Fibroblast of villous mesenchyme (primary cell): ENCODE data around the gene IQSEC1. TPM values are rescaled to one million over a fixed set of nuclear protein-coding genes. Genes with fewer than 3 reads are reported as not detected.
A peak's percentile ranks its signal among the peaks of the same experiment; 100 is the strongest.

Experiments used
- DNase-seq: peaks from one replicate; pipeline ENCODE4 v3.0.0-alpha.2; 2010; ENCODE audit warnings: low read depth
- H3K4me3 ChIP-seq: 2 replicates; pipeline ENCODE4 v1.5.1; 2011; ENCODE audit warnings: low read depth, mild to moderate bottlenecking, low read length
- CTCF ChIP-seq: IDR thresholded peaks from 2 replicates; pipeline ENCODE4 v1.5.1; 2012; ENCODE audit warnings: low read depth, mild to moderate bottlenecking, low read length; ENCODE audit not compliant: insufficient read depth
- total RNA-seq: library from RNA; depleted of rRNA; stranded (reverse); fragments of >200 nt; gene quantifications from 2 replicates; pipeline ENCODE4 v1.2.3, GENCODE V29; 2012

IQSEC1 gene
- total RNA-seq, 1 donor: 19.9 TPM

- H3K4me3 ChIP-seq: no peak overlapping the region
- TF ChIP-seq CTCF: no peak
- DNase-seq: no peak
Observed at GRCh38 chr3:13027154-13027553, 46.1 kb downstream of the IQSEC1 start.

- no peak for DNase-seq
- no peak overlapping the region for H3K4me3 ChIP-seq
- TF ChIP-seq CTCF: no peak
Observed at GRCh38 chr3:13026534-13026933, 46.7 kb downstream of the IQSEC1 start.

- no peak overlapping the region for H3K4me3 ChIP-seq
- DNase-seq: no peak
- no peak for TF ChIP-seq CTCF
Observed at GRCh38 chr3:13025778-13026518, 47.3 kb downstream of the IQSEC1 start.

GRCh38 chr3:13025090-13025489, 48.1 kb downstream of the IQSEC1 start:
- DNase-seq: peak; percentile 22
- no peak for TF ChIP-seq CTCF
- no peak overlapping the region for H3K4me3 ChIP-seq

- no peak overlapping the region for H3K4me3 ChIP-seq
- TF ChIP-seq CTCF: no peak
- DNase-seq: no peak
Observed at GRCh38 chr3:13024765-13025065, 48.5 kb downstream of the IQSEC1 start.

GRCh38 chr3:13023971-13024764, 49.1 kb downstream of the IQSEC1 start:
- TF ChIP-seq CTCF: no peak
- no peak overlapping the region for H3K4me3 ChIP-seq
- no peak for DNase-seq
